Muscle of back (tissue), 11 donors: ENCODE measurements around the gene CLDND2. TPM values are rescaled to one million over a fixed set of nuclear protein-coding genes. Genes with fewer than 3 reads are reported as not detected.

Experiments used
- DNase-seq, 3 donors: peaks; one replicate each; pipeline versions ENCODE4 v3.0.0 to v3.0.0-alpha.2; 2013
- polyA plus RNA-seq, 10 donors: library from polyadenylated mRNA; unstranded; fragments of 120-200 nt; gene quantifications; one replicate each; pipeline ENCODE4 v1.2.1, GENCODE V29; 2013; ENCODE audit not compliant: insufficient read length in 10 of 10

The CLDND2 gene
- polyA plus RNA-seq, 10 donors = 0.30 to 1.3 (median 0.95) TPM

DNA sequence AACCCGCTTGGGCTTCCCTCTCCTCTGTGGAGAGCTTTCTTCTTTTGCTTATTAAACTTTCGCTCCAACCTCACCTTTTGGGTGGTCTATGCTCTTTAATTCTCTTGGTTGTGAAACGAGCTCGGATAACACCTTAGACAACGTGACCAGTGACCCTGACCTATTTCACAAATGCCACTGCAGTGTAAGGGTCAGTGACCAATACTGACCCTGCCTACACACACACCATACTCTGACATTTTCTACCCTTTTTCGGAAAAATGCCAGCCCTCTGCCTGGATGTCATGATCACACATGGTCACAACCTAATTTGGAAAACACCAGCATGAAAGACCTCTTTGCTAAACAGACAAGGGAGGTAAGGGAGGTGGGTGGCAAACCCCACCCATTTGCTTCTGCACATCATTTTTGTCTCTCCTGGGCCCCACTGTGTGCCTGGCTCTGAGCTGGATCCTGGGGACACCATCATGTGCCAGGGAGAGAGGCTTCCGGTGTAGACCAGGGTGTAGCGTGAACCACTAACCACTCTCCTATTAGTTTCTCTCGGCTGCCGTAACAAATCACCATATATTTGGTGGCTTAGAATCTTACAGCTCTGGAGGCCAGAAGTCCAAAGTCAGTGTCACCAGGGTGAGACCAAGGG, 12.5 kb downstream of the CLDND2 start:
- no peak for DNase-seq

- DNase-seq = no peak
Measured at GRCh38 chr19:51354742-51355148, 14.1 kb downstream of the CLDND2 start.

GRCh38 chr19:51354103-51354741, 14.6 kb downstream of the CLDND2 start:
- DNase-seq = no peak

DNA sequence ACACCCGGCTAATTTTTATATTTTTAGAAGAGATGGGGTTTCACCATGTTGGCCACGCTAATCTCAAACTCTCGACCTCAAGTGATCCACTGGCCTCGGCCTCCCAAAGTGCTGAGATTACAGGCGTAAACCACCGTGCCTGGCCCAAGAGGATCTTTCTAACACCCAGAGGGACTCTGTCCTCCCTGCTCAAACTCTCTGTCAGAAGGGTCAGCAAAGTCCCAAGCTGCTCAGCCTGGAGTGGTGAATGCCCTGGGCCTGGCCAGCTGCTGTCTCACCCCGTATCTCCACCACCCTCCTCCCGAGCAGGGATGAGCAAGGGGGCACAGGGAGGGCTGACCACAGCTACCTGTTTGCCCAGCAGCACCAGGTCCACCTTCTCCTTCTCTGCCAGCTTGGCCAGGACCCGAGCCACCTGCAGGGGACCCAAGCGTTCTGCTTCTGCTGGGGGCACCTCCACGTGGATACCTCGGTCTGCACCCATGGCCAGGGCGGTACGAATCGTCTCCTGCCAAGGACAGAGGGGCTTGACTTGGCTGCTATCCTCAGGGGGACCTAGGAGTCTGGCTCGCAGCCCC, 15.9 kb downstream of the CLDND2 start:
- no peak for DNase-seq

DNA sequence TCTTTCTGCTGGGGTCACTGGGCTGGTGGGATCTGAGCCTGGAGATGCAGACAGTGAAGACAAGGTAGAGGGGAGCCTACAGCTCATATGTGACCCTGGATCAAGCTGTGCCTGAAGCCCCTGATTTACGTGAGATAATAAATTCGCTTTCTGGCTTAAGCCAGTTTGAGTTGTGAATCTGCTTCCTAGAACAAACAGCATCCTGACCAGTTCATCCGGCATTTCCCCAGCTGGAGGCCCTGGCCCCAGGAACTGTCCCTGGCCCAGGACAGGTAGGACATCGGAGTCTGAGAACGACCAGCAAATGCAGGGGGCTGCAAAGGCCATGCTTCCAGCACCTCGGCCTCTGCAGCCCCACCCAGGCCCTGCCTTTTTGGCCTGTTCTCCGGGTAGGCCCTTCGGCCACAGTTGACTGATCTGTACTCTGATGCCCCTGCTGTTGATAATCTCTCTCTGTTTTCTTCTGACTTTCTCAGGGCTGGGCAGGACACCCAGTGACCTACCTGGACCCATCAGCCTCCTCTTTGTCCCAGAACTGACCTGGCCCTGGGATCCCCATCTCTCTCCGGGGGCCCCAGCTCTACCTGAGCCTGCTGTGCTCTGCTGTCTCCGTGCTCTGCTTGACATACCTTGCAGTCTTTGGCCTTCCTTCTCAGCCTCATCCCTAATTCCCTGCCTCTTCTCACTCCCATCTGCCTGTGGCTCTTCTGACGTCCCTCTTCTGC, 17.4 kb downstream of the CLDND2 start:
- no peak for DNase-seq

DNA sequence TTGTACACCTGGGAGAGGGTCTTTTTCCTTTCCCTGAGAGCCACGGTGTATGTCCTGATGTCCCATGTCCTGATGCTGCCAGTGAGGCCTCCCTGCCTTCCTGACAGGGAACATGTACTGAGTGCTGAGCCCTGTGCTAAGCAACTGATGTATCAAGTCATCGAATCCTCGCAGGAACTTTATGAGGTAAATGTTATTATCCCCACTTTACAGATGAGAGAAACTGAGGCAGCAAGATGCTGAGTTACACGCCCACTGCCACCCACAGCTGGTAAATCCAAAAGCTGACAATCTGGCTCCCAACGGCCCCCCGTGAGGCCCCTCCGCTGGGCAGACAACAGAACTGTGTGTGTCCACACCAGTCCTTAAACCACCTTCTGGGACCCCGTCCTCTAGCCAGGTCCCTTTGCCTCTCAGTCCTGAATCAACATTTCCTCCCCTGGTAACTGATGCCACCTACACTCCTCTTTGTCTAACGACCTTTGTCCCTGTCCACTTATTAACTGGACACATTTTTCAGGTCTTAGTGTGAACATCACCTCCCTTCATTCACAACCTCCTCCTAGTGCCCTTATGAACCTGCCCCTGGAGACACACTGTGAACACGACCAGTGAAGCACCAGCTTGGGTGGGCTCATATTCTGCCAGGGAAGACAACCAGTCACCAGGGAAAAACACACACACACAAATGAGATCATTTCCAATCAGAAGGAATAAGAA, 21.4 kb downstream of the CLDND2 start:
- no peak for DNase-seq

DNA sequence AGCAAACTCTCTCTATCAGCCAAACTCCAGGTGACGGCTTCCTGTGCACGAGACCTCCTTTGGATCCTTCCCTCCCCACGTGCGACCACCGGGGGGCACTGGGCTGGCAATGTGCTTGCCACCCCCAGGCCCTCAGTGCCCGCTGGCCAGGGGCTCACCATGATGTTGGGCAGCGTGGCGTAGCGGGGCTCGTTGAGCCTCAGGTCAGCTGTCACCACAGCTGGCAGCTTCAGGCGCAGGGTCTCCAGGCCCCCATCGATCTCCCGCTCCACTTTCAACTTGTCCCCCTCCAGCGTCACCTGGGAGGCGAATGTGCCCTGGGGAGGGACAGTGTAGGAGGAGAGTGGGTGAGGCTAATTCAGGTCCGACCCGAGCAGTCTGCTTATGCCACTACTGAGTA, 22.1 kb downstream of the CLDND2 start:
- no peak for DNase-seq

DNA sequence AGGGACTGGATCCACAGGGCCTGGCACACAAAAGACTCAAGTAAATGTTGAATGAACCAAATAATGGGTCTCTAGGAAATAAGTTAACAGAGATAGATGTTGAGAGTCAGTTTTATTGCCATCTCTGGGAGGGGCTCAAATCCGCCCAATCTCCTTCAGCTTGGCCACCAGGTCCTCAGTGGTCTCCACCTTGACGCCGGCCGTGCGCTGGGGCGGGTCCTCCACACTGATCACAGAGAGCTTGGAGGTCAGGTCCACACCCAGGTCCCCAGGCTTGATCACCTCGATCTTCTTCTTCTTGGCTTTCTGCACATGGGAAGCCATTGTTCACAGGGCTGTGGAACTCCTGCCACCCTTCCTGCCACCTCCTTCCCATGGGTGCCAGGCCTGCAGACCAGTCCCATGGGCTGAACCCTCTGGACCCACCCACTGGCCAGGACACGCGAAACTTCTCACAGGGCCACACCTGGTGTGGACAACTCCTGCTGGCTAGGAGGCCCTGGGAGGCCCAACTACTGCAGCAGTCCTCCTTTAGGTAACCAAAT, 23.7 kb downstream of the CLDND2 start:
- no peak for DNase-seq

GRCh38 chr19:51342631-51343569, 25.9 kb downstream of the CLDND2 start:
- no peak for DNase-seq

GRCh38 chr19:51341976-51342580, 26.7 kb downstream of the CLDND2 start, which contains the start of gene VSIG10L:
Gene VSIG10L (minus strand): TSS chr19:51342139. CDS start chr19:51342124, 15 bp downstream.
- DNase-seq = no peak

GRCh38 chr19:51341066-51341465, 27.7 kb downstream of the CLDND2 start:
- no peak for DNase-seq

- DNase-seq = peak; percentile 83 to 94 (median 91)
Measured at GRCh38 chr19:51339687-51340656, 28.8 kb downstream of the CLDND2 start.

DNA sequence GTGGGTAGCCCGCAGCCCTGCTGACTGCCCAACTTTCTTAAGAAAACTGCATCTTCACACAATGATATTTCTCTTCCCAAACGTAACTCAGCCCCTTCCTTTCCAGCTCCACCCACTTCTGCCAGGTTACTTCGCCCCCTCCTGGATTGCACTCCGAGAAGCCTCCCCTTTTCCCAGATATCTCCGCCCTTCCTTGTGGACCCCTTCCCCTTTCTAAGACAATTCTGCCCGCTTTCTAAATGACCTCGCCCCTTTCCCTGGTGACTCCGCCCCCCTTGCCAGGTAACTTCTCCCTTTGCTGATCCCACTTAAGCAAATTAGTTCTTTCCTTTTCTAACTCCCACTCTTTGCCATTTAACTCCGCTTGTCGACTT, 29.5 kb downstream of the CLDND2 start:
- no peak for DNase-seq

DNA sequence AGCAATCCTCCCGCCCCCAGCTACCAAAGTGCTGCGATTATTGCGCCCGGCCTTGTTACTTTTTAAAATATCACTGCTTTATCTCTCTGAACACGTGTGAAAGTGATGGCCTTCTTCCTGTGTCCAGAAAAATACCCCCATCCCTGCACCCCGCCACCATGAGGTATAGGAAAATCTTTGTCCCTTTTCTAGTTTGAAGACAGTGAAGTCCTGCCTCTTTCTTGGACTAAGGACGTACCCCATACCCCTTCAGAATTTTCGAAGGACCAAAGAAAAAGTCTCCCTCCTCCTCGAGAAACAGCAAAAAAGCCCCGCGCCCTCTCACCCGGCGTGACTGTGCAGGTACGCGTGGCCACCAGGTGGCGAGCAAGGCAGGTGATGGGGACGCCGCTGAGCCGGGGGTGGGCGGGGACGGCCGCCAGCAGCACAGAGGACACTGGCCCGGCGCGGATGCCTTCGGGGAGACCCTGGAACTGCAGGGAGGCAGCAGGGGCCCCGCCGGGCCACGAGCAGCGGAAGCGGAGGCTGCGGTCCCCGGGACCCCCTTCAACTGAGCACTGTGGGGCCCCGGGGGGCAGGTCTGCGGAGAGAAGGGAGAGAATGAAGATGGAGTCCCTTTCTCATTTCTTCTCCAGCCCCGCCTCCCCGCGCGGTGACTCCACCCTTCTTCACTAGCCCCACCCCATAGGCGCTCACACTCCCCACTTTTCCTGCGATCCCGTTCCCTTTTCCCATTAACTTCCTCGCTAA, 30.1 kb downstream of the CLDND2 start:
- DNase-seq = peak; percentile 47 to 94 (median 73)

GRCh38 chr19:51337861-51338562, 30.8 kb downstream of the CLDND2 start:
- DNase-seq = no peak

GRCh38 chr19:51337141-51337860, 31.5 kb downstream of the CLDND2 start:
- no peak for DNase-seq
